H9 (cell line): ENCODE results near the gene TMPRSS2. TPM values are rescaled to one million over a fixed set of nuclear protein-coding genes. Genes with fewer than 3 reads are reported as not detected.

Source experiments
- DNase-seq: peaks from one replicate; pipeline ENCODE4 v3.0.0-alpha.2; 2017
- H2AFZ ChIP-seq: one replicate; pipeline ENCODE4 v1.6.1; 2013; ENCODE audit warnings: mild to moderate bottlenecking, low read length, control low read depth, moderate library complexity
- H2AK5ac ChIP-seq: 2 replicates; pipeline ENCODE4 v1.6.1; 2013; ENCODE audit warnings: low read length, control low read depth, mixed read lengths; ENCODE audit not compliant: insufficient read length
- H2BK120ac ChIP-seq: one replicate; pipeline ENCODE4 v1.6.1; 2013; ENCODE audit warnings: low read depth, mild to moderate bottlenecking, low read length, control low read depth, inconsistent platforms; ENCODE audit not compliant: poor library complexity, severe bottlenecking
- H2BK12ac ChIP-seq: 2 replicates; pipeline ENCODE4 v1.6.1; 2013; ENCODE audit warnings: low read length, control low read depth, mixed read lengths, low read depth; ENCODE audit not compliant: insufficient read length
- H2BK15ac ChIP-seq: 2 replicates; pipeline ENCODE4 v1.6.1; 2013; ENCODE audit warnings: low read depth, low read length, control low read depth
- H2BK20ac ChIP-seq: one replicate; pipeline ENCODE4 v1.6.1; 2013; ENCODE audit warnings: low read depth, mild to moderate bottlenecking, low read length, control low read depth, inconsistent platforms; ENCODE audit not compliant: poor library complexity, severe bottlenecking
- H2BK5ac ChIP-seq: 2 replicates; pipeline ENCODE4 v1.6.1; 2013; ENCODE audit warnings: low read length, control low read depth, mixed read lengths; ENCODE audit not compliant: insufficient read length
- H3K14ac ChIP-seq: 2 replicates; pipeline ENCODE4 v1.6.1; 2013; ENCODE audit warnings: low read length, control low read depth; ENCODE audit not compliant: insufficient read depth
- H3K18ac ChIP-seq: 2 replicates; pipeline ENCODE4 v1.6.1; 2013; ENCODE audit warnings: low read depth, mild to moderate bottlenecking, mixed read lengths, low read length, control low read depth; ENCODE audit not compliant: insufficient read length
- H3K23ac ChIP-seq: 2 replicates; pipeline ENCODE4 v1.6.1; 2013; ENCODE audit warnings: low read length, control low read depth, mixed read lengths, low read depth; ENCODE audit not compliant: insufficient read length
- H3K23me2 ChIP-seq: 2 replicates; pipeline ENCODE4 v1.6.1; 2013; ENCODE audit warnings: low read depth, mild to moderate bottlenecking, mixed read lengths, low read length, control low read depth; ENCODE audit not compliant: insufficient read length, poor library complexity, severe bottlenecking
- H3K27ac ChIP-seq: 2 replicates; pipeline ENCODE4 v1.5.1; 2013; ENCODE audit warnings: low read length, control low read depth, mixed read lengths, low read depth; ENCODE audit not compliant: insufficient read length
- H3K27me3 ChIP-seq: 2 replicates; pipeline ENCODE4 v1.6.1; 2013; ENCODE audit warnings: low read length, control low read depth, inconsistent platforms; ENCODE audit not compliant: insufficient read depth
- H3K4ac ChIP-seq: 2 replicates; pipeline ENCODE4 v1.6.1; 2013; ENCODE audit warnings: low read depth, mild to moderate bottlenecking, control low read depth, inconsistent platforms, low read length, moderate library complexity
- H3K4me1 ChIP-seq: 2 replicates; pipeline ENCODE4 v1.6.1; 2013; ENCODE audit warnings: low read length, control low read depth, inconsistent platforms; ENCODE audit not compliant: insufficient read depth
- H3K4me2 ChIP-seq: 2 replicates; pipeline ENCODE4 v1.6.1; 2013; ENCODE audit warnings: low read length, control low read depth, mixed read lengths; ENCODE audit not compliant: insufficient read length, insufficient read depth
- H3K56ac ChIP-seq: 2 replicates; pipeline ENCODE4 v1.6.1; 2013; ENCODE audit warnings: low read depth, mild to moderate bottlenecking, mixed read lengths, low read length, control low read depth; ENCODE audit not compliant: insufficient read length
- H3K79me1 ChIP-seq: 2 replicates; pipeline ENCODE4 v1.6.1; 2013; ENCODE audit warnings: low read depth, mild to moderate bottlenecking, moderate library complexity, low read length, control low read depth, inconsistent platforms; ENCODE audit not compliant: insufficient read depth, poor library complexity, severe bottlenecking
- H3K79me2 ChIP-seq: 2 replicates; pipeline ENCODE4 v1.6.1; 2013; ENCODE audit warnings: low read length, control low read depth, inconsistent platforms; ENCODE audit not compliant: insufficient read depth
- H3K9ac ChIP-seq: 2 replicates; pipeline ENCODE4 v1.6.1; 2013; ENCODE audit warnings: low read length, control low read depth, mixed read lengths; ENCODE audit not compliant: insufficient read length; ENCODE audit errors: extremely low read depth
- H3K9me3 ChIP-seq: one replicate; pipeline ENCODE4 v1.6.1; 2013; ENCODE audit warnings: low read depth, low read length, inconsistent platforms; ENCODE audit not compliant: control insufficient read depth
- H3T11ph ChIP-seq: one replicate; pipeline ENCODE4 v1.6.1; 2013; ENCODE audit warnings: mild to moderate bottlenecking, low read length, control low read depth, inconsistent platforms
- H4K20me1 ChIP-seq: one replicate; pipeline ENCODE4 v1.6.1; 2013; ENCODE audit not compliant: control insufficient read depth, insufficient read length, insufficient read depth
- H4K5ac ChIP-seq: 2 replicates; pipeline ENCODE4 v1.6.1; 2013; ENCODE audit warnings: low read depth, mild to moderate bottlenecking, mixed read lengths, low read length, control low read depth; ENCODE audit not compliant: insufficient read length
- H4K8ac ChIP-seq: replicated peaks from 2 replicates; pipeline ENCODE4 v1.6.1; 2013; ENCODE audit warnings: low read length, control low read depth, mixed read lengths, low read depth; ENCODE audit not compliant: insufficient read length
- H4K91ac ChIP-seq: 2 replicates; pipeline ENCODE4 v1.6.1; 2013; ENCODE audit warnings: low read depth, mild to moderate bottlenecking, moderate library complexity, mixed read lengths, low read length, control low read depth; ENCODE audit not compliant: insufficient read length
- H3K27ac Mint-ChIP-seq, 3 experiments: 2 replicates in 2 of 3; 3 replicates in 1 of 3; pipeline ENCODE4 v1.8.0; 2020 to 2021; ENCODE audit warnings: mixed read lengths in 3 of 3, mild to moderate bottlenecking in 1 of 3, moderate library complexity in 1 of 3
- H3K27me3 Mint-ChIP-seq: 2 replicates; pipeline ENCODE4 v1.8.0; 2021; ENCODE audit warnings: low read depth, mild to moderate bottlenecking, moderate library complexity, mixed read lengths
- H3K36me3 Mint-ChIP-seq, 3 experiments: 2 replicates in 2 of 3; 3 replicates in 1 of 3; pipeline ENCODE4 v1.8.0; 2020 to 2021; ENCODE audit warnings: low read depth in 3 of 3, mixed read lengths in 3 of 3; ENCODE audit not compliant: insufficient read depth in 1 of 3
- H3K4me1 Mint-ChIP-seq, 2 experiments: 2 replicates each; pipeline ENCODE4 v1.8.0; 2020; ENCODE audit warnings: mixed read lengths in 2 of 2
- H3K4me3 Mint-ChIP-seq, 2 experiments: 2 replicates in 1 of 2; 3 replicates in 1 of 2; pipeline ENCODE4 v1.8.0; 2020 to 2021; ENCODE audit warnings: mild to moderate bottlenecking in 2 of 2, mixed read lengths in 2 of 2, moderate library complexity in 1 of 2
- H3K9me3 Mint-ChIP-seq, 2 experiments: 2 replicates in 1 of 2; 3 replicates in 1 of 2; pipeline ENCODE4 v1.8.0; 2020; ENCODE audit warnings: mild to moderate bottlenecking in 2 of 2, mixed read lengths in 2 of 2, moderate library complexity in 1 of 2
- whole genome bisulfite sequencing: extraction: QIAGEN DNeasy Blood & Tissue Kit; methylation state at CpG from one replicate; pipeline ENCODE4 v1.1.7; 2013; ENCODE audit warnings: missing lambda C conversion rate, low lambda C conversion rate, mixed read lengths; ENCODE audit not compliant: insufficient read length; ENCODE audit errors: extremely low coverage; 5-methylcytosine and 5-hydroxymethylcytosine counted together
- total RNA-seq: library from RNA; stranded (reverse); gene quantifications from 2 replicates; pipeline ENCODE4 v1.2.1, GENCODE V29; 2021
- TF ChIP-seq, protein P1 (sequence below): fragments of 200-600 bp; sonication (generic); conservative IDR thresholded peaks from 3 replicates; pipeline ENCODE4 v1.8.0; 2021; ENCODE audit warnings: antibody characterized with exemption, mild to moderate bottlenecking

TMPRSS2 gene
- total RNA-seq, 1 experiment from 2014 or later: 12.1 TPM

DNA sequence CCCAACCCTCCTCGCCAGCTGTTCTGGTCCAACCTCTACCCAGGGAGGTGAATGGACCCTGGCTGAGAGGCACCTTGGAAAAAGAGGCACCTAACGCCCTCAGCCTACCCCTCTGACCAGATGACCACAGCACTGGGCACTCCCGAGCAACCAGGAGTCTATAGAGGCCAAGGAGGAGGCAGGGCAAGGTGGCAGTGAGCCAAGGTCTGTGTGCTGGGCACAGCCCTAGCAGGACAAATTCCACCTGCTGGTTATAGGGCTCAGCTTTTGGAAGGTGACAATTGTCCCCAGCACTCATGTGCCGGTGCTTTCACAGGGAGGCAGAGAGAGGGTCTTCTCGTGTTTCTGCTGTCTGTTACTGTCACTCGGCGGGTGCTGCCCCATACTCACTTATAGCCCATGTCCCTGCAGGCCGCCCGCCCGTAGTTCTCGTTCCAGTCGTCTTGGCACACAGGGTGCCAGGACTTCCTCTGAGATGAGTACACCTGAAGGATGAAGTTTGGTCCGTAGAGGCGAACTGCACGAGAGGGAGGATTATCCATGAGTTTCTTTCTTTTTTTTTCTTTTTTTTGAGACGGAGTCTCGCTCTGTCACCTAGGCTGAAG lies 27.8 kb downstream of the TMPRSS2 start:
- H2AK5ac ChIP-seq: no peak overlapping the region
- H2BK20ac ChIP-seq: no peak overlapping the region
- H3K56ac ChIP-seq: no peak overlapping the region
- H3K9me3 Mint-ChIP-seq: no peaks in the 10 kb centered on the region
- no peaks in the 10 kb centered on the region for H3K9me3 ChIP-seq
- H3K14ac ChIP-seq: no peak overlapping the region
- H3K27me3 Mint-ChIP-seq: no peaks in the 10 kb centered on the region
- H4K91ac ChIP-seq: no peak overlapping the region
- peaks cover 46 to 52% of the 10 kb centered on the region in 2 experiments for H3K4me1 Mint-ChIP-seq
- no peak overlapping the region for H3K4me3 Mint-ChIP-seq
- no peak overlapping the region for H2BK5ac ChIP-seq
- peaks cover 4 to 30% (median 5%) of the 10 kb centered on the region in 3 experiments; a peak in 5 of 7 replicates for H3K36me3 Mint-ChIP-seq
- no peak overlapping the region for H3K27ac ChIP-seq
- no peaks in the 10 kb centered on the region for H4K20me1 ChIP-seq
- no peak overlapping the region for H3K23ac ChIP-seq
- no peaks in the 10 kb centered on the region for H3K27me3 ChIP-seq
- H3T11ph ChIP-seq: no peak overlapping the region
- H3K4ac ChIP-seq: no peak overlapping the region
- H3K79me2 ChIP-seq: no peaks in the 10 kb centered on the region
- H3K79me1 ChIP-seq: no peaks in the 10 kb centered on the region
- H4K8ac ChIP-seq: no peak overlapping the region
- peak overlapping the region in 1 of 3 experiments; percentile 70; a peak in 2 of 7 replicates for H3K27ac Mint-ChIP-seq
- H2BK12ac ChIP-seq: no peak overlapping the region
- DNase-seq: no peak
- peaks cover 8% of the 10 kb centered on the region; the same call in 1 of the 2 replicates for H3K4me1 ChIP-seq
- H2AFZ ChIP-seq: no peak overlapping the region
- no peak overlapping the region for H2BK15ac ChIP-seq
- H3K18ac ChIP-seq: no peak overlapping the region
- TF ChIP-seq, protein P1, sequence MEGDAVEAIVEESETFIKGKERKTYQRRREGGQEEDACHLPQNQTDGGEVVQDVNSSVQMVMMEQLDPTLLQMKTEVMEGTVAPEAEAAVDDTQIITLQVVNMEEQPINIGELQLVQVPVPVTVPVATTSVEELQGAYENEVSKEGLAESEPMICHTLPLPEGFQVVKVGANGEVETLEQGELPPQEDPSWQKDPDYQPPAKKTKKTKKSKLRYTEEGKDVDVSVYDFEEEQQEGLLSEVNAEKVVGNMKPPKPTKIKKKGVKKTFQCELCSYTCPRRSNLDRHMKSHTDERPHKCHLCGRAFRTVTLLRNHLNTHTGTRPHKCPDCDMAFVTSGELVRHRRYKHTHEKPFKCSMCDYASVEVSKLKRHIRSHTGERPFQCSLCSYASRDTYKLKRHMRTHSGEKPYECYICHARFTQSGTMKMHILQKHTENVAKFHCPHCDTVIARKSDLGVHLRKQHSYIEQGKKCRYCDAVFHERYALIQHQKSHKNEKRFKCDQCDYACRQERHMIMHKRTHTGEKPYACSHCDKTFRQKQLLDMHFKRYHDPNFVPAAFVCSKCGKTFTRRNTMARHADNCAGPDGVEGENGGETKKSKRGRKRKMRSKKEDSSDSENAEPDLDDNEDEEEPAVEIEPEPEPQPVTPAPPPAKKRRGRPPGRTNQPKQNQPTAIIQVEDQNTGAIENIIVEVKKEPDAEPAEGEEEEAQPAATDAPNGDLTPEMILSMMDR: no peak
- H4K5ac ChIP-seq: no peak overlapping the region
- WGBS: no CpG with 5 or more reads among the region's 17 CpGs
- H3K23me2 ChIP-seq: no peaks in the 10 kb centered on the region
- no peak overlapping the region for H3K9ac ChIP-seq
- no peak overlapping the region for H3K4me2 ChIP-seq
- H2BK120ac ChIP-seq: no peak overlapping the region
